Measurements from ENCODE around the gene TFF1. TPM values are rescaled to one million over a fixed set of nuclear protein-coding genes. Genes with fewer than 3 reads are reported as not detected.

Gene TFF1
- total RNA-seq, 2 experiments from 2014 or later, result not detected

GRCh38 chr21:42358937-42359336, 7.4 kb downstream of the TFF1 start:
- intact Hi-C loops (cut with micrococcal nuclease; ENCODE audit: unreplicated experiment), result no loop called here
- ChIA-PET CTCF (ENCODE audit: unreplicated experiment) (no interaction called here), POLR2A (no interaction called here)
- no peaks in the 10 kb centered on the region for H3K79me2 ChIP-seq (ENCODE audit: insufficient read depth, low read depth, low read length)
- peaks cover 15% of the 10 kb centered on the region for H3K4me1 ChIP-seq (ENCODE audit: insufficient read depth, low read length, poor library complexity, severe bottlenecking)
- no peaks in the 10 kb centered on the region for H4K20me1 ChIP-seq (ENCODE audit: insufficient read depth, low read length)
- H3K36me3 ChIP-seq (ENCODE audit: insufficient read depth, low read length), result no peaks in the 10 kb centered on the region
- no peaks in the 10 kb centered on the region for H3K9me2 ChIP-seq (ENCODE audit: insufficient read depth, low read length)
- H3K4me2 ChIP-seq (ENCODE audit: low read length), result no peak overlapping the region
- no peak overlapping the region for H3K27ac ChIP-seq (ENCODE audit: low read depth, low read length, poor library complexity, severe bottlenecking)
- TF ChIP-seq EZH2phosphoT487 (IDR thresholded peaks at IDR 0.05; ENCODE audit: borderline replicate concordance, low read depth, low read length) (no peak), CTCF (conservative IDR thresholded peaks at IDR 0.05; ENCODE audit: low read length) (no peak)
- DNase-seq (ENCODE audit: low spot score), result no peak
- peaks cover 12% of the 10 kb centered on the region; the same call in 1 of the 2 replicates for H3K9me3 ChIP-seq (ENCODE audit: low read length)
- no TSS peak for BruUV-seq (replicated peaks)
- no peak overlapping the region for H2AFZ ChIP-seq (ENCODE audit: low read length)
- no peak overlapping the region for H3K4me3 ChIP-seq (ENCODE audit: low read depth, low read length, poor library complexity, severe bottlenecking)

- no peak for DNase-seq (ENCODE audit: low spot score)
- no peak overlapping the region for H2AFZ ChIP-seq (ENCODE audit: low read length)
- no peaks in the 10 kb centered on the region for H4K20me1 ChIP-seq (ENCODE audit: insufficient read depth, low read length)
- CTCF ChIA-PET (ENCODE audit: unreplicated experiment), result no interaction called here
- H3K36me3 ChIP-seq (ENCODE audit: insufficient read depth, low read length), result no peaks in the 10 kb centered on the region
- H3K9me3 ChIP-seq (ENCODE audit: low read length), result peaks cover 12% of the 10 kb centered on the region; the same call in 1 of the 2 replicates
- H3K4me1 ChIP-seq (ENCODE audit: insufficient read depth, low read length, poor library complexity, severe bottlenecking), result peaks cover 13% of the 10 kb centered on the region
- no peak overlapping the region for H3K4me3 ChIP-seq (ENCODE audit: low read depth, low read length, poor library complexity, severe bottlenecking)
- intact Hi-C loops (cut with micrococcal nuclease; ENCODE audit: unreplicated experiment), result no loop called here
- no TSS peak for BruUV-seq (replicated peaks)
- POLR2A ChIA-PET, result no interaction called here
- TF ChIP-seq CTCF (conservative IDR thresholded peaks at IDR 0.05; ENCODE audit: low read length) (no peak), EZH2phosphoT487 (IDR thresholded peaks at IDR 0.05; ENCODE audit: borderline replicate concordance, low read depth, low read length) (no peak)
- no peak overlapping the region for H3K27ac ChIP-seq (ENCODE audit: low read depth, low read length, poor library complexity, severe bottlenecking)
- no peaks in the 10 kb centered on the region for H3K79me2 ChIP-seq (ENCODE audit: insufficient read depth, low read depth, low read length)
- H3K4me2 ChIP-seq (ENCODE audit: low read length), result no peak overlapping the region
- no peaks in the 10 kb centered on the region for H3K9me2 ChIP-seq (ENCODE audit: insufficient read depth, low read length)
These were observed 8.1 kb downstream of the TFF1 start for GRCh38 chr21:42358261-42358660.

- ChIA-PET CTCF (ENCODE audit: unreplicated experiment) (no interaction called here), POLR2A (no interaction called here)
- Histone ChIP-seq H3K27ac (ENCODE audit: low read depth, low read length, poor library complexity, severe bottlenecking) (no peak overlapping the region), H3K9me2 (ENCODE audit: insufficient read depth, low read length) (no peaks in the 10 kb centered on the region), H3K36me3 (ENCODE audit: insufficient read depth, low read length) (no peaks in the 10 kb centered on the region), H4K20me1 (ENCODE audit: insufficient read depth, low read length) (no peaks in the 10 kb centered on the region), H3K9me3 (ENCODE audit: low read length) (peaks cover 12% of the 10 kb centered on the region; the same call in 1 of the 2 replicates), H3K4me3 (ENCODE audit: low read depth, low read length, poor library complexity, severe bottlenecking) (no peak overlapping the region), H3K4me2 (ENCODE audit: low read length) (no peak overlapping the region), H2AFZ (ENCODE audit: low read length) (no peak overlapping the region), H3K79me2 (ENCODE audit: insufficient read depth, low read depth, low read length) (no peaks in the 10 kb centered on the region), H3K4me1 (ENCODE audit: insufficient read depth, low read length, poor library complexity, severe bottlenecking) (peaks cover 4% of the 10 kb centered on the region)
- DNase-seq (ENCODE audit: low spot score), result no peak
- no TSS peak for BruUV-seq (replicated peaks)
- no peak for TF ChIP-seq CTCF (conservative IDR thresholded peaks at IDR 0.05; ENCODE audit: low read length)
- no peak for TF ChIP-seq EZH2phosphoT487 (IDR thresholded peaks at IDR 0.05; ENCODE audit: borderline replicate concordance, low read depth, low read length)
- intact Hi-C loops (cut with micrococcal nuclease; ENCODE audit: unreplicated experiment), result no loop called here
These were observed 9.0 kb downstream of the TFF1 start for GRCh38 chr21:42357307-42357706.
